Activated CD4-positive, alpha-beta T cell treated with anti-CD3 and anti-CD28 coated beads, Interleukin-2, amount 10 ng/mL, durations not matched to agents 24 days and 14 days (primary cell): ENCODE measurements around the gene OR1F1. TPM values are rescaled to one million over a fixed set of nuclear protein-coding genes. Genes with fewer than 3 reads are reported as not detected.
"Not testable (repeated sequence)": the region's sequence is repeated elsewhere in the genome, so short reads cannot be mapped to it uniquely, and the experiment has no call there.

ENCODE experiments used
- DNase-seq: peaks from one replicate; pipeline ENCODE4 v3.0.0; 2022
- H3K27ac Mint-ChIP-seq: one replicate; pipeline ENCODE4 v1.8.0; 2022; ENCODE audit warnings: mild to moderate bottlenecking, mixed read lengths
- H3K27me3 Mint-ChIP-seq: one replicate; pipeline ENCODE4 v1.8.0; 2022; ENCODE audit warnings: mixed read lengths
- H3K36me3 Mint-ChIP-seq: one replicate; pipeline ENCODE4 v1.8.0; 2022; ENCODE audit warnings: low read depth, mild to moderate bottlenecking, mixed read lengths
- H3K4me1 Mint-ChIP-seq: one replicate; pipeline ENCODE4 v1.8.0; 2021; ENCODE audit warnings: mixed read lengths
- H3K4me3 Mint-ChIP-seq: one replicate; pipeline ENCODE4 v1.8.0; 2022; ENCODE audit warnings: mild to moderate bottlenecking, moderate library complexity, mixed read lengths
- H3K9me3 Mint-ChIP-seq: one replicate; pipeline ENCODE4 v1.8.0; 2021; ENCODE audit warnings: mixed read lengths
- intact Hi-C: fragments of 100-400 bp; cut with micrococcal nuclease; formaldehyde crosslinking; loops from one replicate; pipeline ENCODE4 v1.15.1; 2023
- total RNA-seq: library from RNA; stranded (reverse); gene quantifications from 2 replicates; pipeline ENCODE4 v1.2.3, GENCODE V29; 2022

Gene OR1F1
- total RNA-seq, result not detected in 2 replicates

DNA sequence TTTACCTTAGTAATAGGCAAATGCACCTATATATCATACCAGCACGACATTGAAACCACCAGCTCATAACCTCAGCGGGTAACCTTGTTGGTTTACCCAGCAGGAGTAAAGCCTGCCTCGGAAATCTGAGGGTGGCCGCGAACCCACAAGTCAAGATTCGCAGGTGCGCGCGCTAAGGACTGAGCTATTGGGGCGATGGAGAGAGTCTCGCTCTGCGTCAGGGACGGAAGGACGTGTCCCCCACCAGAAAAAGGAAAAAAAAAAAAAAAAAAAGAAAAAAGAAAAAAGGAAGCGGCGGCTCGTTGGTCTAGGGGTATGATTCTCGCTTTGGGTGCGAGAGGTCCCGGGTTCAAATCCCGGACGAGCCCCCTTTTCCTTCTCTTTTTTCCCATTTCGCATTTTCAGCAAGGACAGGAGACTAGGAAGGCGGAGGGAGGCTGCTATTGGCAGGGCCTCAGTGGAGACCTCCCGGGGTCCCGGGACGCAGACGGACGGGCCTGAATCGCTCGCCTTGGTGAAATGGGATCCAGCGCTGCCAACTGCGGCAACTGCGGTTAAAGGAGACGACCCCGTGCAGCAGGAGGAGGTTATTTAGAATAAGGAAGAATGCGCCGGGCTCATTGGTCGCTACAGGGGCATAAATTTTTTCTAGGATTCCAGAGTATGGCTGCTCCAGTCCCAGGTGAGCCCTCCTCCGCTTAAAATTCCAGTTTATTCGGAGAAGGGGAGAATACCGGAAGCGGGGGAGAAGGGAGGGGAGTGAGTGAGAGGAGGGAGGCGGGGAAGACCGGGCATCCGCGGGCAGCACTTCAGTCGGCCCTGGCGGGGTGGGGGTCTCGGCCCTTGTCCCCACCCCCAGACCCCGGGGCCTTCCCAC is at the start of gene OR1F1:
Gene OR1F1, plus strand, starts transcription at position 407 of the 877 bp plus-strand sequence.
- intact Hi-C loops, result loop anchor here (1.0 kb wide), 1 partner anchor 36 kb away; no protein-coding TSS in a partner anchor
- Mint-ChIP-seq H3K27me3 (peaks cover 58% of the 10 kb centered on the region), H3K36me3 (peaks cover 8% of the 10 kb centered on the region), H3K9me3 (peaks cover 26% of the 10 kb centered on the region), H3K4me3 (peak within 1 kb of the TSS; percentile 70), H3K4me1 (peaks cover 38% of the 10 kb centered on the region), H3K27ac (peak within 1 kb of the TSS; percentile 79)
- peak; percentile 87 for DNase-seq

DNA sequence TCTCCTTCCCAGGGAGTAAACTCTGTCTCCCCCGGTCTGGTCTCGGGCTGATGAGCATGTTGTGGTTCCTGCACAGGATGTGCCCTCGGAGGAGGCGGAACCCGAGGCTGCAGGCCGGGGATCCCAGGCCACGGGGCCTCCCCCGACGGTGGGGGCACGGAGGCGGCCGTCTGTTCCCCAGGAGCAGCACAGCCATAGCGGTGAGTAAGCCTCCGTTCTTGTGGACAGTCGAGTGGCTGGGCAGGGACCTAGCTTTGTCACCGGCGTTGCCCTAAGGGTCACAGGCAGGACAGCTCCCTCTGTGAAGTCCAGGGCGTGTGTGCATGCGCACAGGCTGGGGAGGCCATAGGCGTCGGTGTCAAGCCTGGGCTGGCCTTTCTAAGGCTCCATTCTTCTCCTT is 49.7 kb upstream of the OR1F1 start:
- no peaks in the 10 kb centered on the region for H3K9me3 Mint-ChIP-seq
- no peak overlapping the region for H3K4me3 Mint-ChIP-seq
- peaks cover 17% of the 10 kb centered on the region for H3K4me1 Mint-ChIP-seq
- no peak overlapping the region for H3K27ac Mint-ChIP-seq
- intact Hi-C loops, result no loop called here
- peaks cover 23% of the 10 kb centered on the region for H3K36me3 Mint-ChIP-seq
- H3K27me3 Mint-ChIP-seq, result no peaks in the 10 kb centered on the region
- DNase-seq, result no peak

DNA sequence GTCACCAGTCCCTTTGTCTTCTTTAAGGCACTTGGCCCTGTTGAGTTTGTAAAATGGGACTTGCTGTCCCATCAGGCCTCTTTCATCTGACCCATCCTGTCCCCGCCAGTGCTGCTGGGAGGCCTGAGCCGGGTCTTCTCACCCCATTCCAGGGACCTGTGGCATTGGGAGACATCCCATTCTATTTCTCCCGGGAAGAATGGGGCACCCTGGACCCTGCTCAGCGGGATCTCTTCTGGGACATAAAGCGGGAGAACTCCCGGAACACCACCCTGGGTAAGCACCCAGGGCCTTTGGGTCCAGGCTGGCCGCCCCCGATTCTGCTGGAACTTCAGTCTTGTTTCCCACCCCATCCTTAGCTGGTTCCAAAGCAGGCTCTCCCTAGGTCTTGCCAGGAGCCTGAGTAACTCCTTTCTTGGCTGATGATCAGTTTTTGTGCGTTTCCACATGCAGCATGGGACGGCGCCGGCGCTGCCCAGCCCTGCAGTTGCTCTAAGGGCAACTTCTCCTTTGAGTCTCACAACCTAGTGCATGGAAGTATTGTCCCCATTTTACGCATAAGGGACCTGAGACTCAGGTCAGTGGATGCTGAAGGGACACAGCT is 49.1 kb upstream of the OR1F1 start:
- no peaks in the 10 kb centered on the region for H3K9me3 Mint-ChIP-seq
- no peak for DNase-seq

DNA sequence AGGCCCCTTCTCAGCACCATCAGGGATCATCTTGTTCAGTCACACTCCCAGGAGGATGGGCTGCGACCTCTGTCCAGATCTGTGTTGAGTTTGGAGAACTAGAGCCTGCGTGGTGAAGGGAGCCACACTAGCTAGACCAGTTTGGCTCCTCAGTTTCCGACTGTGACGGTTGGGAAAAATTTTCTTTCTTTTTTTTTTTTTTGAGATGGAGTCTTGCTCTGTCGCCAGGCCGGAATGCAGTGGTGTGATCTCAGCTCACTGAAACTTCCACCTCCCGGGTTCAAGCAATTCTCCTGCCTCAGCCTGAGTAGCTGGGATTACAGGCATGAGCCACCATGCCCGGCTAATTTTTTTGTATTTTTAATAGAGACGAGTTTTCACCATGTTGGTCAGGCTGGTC is 48.4 kb upstream of the OR1F1 start:
- intact Hi-C loops, H3K9me3 Mint-ChIP-seq, H3K27ac Mint-ChIP-seq, H3K4me3 Mint-ChIP-seq, H3K27me3 Mint-ChIP-seq, DNase-seq: not testable (repeated sequence)
- H3K4me1 Mint-ChIP-seq, result peaks cover 12% of the 10 kb centered on the region
- H3K36me3 Mint-ChIP-seq, result peaks cover 20% of the 10 kb centered on the region

More for the DNA sequence above, 49.1 kb upstream of the OR1F1 start:
- H3K27ac Mint-ChIP-seq, result no peak overlapping the region
- intact Hi-C loops, result no loop called here
- peaks cover 22% of the 10 kb centered on the region for H3K36me3 Mint-ChIP-seq
- H3K4me1 Mint-ChIP-seq, result peaks cover 14% of the 10 kb centered on the region
- no peak overlapping the region for H3K4me3 Mint-ChIP-seq
- H3K27me3 Mint-ChIP-seq, result no peaks in the 10 kb centered on the region

DNA sequence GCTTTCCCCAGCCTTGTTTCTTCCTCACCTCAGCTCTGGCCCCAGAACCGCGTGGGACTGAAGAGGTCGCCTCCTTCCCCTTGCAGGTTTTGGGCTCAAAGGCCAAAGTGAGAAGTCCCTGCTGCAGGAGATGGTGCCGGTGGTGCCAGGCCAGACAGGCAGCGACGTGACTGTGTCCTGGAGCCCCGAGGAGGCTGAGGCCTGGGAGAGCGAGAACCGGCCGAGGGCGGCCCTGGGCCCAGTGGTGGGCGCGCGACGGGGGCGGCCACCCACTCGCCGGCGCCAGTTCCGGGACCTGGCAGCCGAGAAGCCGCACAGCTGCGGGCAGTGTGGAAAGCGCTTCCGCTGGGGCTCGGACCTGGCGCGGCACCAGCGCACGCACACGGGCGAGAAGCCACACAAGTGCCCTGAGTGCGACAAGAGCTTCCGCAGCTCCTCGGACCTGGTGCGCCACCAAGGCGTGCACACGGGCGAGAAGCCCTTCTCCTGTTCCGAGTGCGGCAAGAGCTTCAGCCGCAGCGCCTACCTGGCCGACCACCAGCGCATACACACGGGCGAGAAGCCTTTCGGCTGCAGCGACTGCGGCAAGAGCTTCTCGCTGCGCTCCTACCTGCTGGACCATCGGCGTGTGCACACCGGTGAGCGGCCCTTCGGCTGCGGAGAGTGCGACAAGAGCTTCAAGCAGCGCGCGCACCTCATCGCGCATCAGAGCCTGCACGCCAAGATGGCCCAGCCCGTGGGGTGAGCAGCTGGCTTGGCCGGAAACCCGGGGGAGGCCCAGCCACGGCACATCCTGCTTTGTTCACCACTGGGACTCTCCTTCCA is 47.2 kb upstream of the OR1F1 start:
- Mint-ChIP-seq H3K36me3 (peaks cover 18% of the 10 kb centered on the region), H3K27ac (no peak overlapping the region), H3K27me3 (no peaks in the 10 kb centered on the region), H3K9me3 (no peaks in the 10 kb centered on the region), H3K4me1 (peaks cover 7% of the 10 kb centered on the region), H3K4me3 (no peak overlapping the region)
- no peak for DNase-seq
- intact Hi-C loops, result no loop called here

DNA sequence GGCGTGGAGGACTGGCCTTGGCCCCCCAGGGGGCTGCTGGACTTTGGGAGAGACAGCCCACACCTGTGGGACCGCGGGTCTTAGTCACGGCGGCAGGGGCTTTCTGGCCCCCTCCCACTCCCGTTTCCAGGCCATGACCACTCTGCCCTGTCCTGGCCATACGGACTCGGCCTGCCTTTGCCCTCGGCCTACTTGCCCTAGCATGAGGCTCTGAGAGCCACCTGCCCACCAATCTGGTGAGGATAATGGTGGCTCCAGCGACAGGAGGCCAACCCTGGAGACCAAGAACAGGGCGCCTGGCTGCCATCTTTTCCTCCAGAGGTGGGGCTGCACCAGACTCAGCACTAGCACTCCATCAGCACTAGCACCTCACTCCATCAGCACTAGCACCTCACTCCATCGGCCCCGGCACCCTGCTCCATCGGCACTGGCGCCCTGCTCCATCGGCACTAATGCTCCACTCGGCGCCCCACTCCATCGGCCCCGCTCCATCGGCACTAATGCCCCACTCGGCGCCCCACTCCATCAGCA is 46.2 kb upstream of the OR1F1 start:
- H3K27ac Mint-ChIP-seq, result no peak overlapping the region
- no peaks in the 10 kb centered on the region for H3K27me3 Mint-ChIP-seq
- intact Hi-C loops, result no loop called here
- no peak overlapping the region for H3K4me3 Mint-ChIP-seq
- no peak for DNase-seq
- peaks cover 18% of the 10 kb centered on the region for H3K36me3 Mint-ChIP-seq
- H3K9me3 Mint-ChIP-seq, result no peaks in the 10 kb centered on the region
- peaks cover 2% of the 10 kb centered on the region for H3K4me1 Mint-ChIP-seq

DNA sequence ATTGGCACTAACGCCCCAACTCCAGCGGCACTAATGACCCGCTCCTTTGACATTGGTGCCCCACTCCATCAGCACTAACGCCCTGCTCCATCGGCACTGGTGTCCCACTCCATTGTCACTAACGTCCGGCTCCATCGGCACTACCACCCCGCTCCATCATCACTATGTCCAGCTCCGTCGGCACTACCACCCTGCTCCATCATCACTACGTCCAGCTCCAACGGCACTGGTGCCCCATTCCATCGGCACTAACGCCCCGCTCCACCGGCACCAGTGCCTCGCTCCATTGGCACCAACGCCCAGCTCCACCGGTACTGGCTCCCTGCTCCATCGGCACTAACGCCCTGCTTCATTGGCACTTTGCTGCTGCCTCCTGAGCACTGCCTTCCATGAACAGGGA is 45.7 kb upstream of the OR1F1 start:
- Mint-ChIP-seq H3K9me3 (no peaks in the 10 kb centered on the region), H3K27me3 (no peaks in the 10 kb centered on the region), H3K4me1 (no peaks in the 10 kb centered on the region), H3K27ac (no peak overlapping the region), H3K36me3 (peaks cover 18% of the 10 kb centered on the region), H3K4me3 (no peak overlapping the region)
- DNase-seq, result no peak
- intact Hi-C loops, result no loop called here

DNA sequence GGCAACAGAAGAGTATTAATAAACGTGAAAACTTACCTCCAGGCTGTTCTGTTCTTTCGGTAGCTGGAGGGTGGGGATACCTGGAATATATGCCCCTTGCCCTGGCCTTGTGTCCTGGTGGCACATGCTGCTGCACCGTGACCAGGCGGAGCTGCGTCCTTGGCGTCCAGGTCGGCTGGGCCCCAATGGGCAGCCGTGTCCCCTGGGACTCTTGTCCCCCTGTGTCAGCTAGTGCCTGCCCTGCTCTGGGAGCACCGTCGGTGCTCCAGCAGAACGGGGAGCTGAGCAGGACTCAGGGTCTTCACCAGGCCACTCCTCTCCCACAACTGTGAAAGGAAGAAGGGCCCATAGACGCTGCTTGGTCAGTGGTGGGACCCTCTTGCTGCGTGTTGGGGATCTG is 45.2 kb upstream of the OR1F1 start:
- Mint-ChIP-seq H3K4me1 (no peaks in the 10 kb centered on the region), H3K27me3 (no peaks in the 10 kb centered on the region), H3K36me3 (peaks cover 16% of the 10 kb centered on the region), H3K9me3 (no peaks in the 10 kb centered on the region), H3K4me3 (no peak overlapping the region), H3K27ac (no peak overlapping the region)
- intact Hi-C loops, result no loop called here
- no peak for DNase-seq

DNA sequence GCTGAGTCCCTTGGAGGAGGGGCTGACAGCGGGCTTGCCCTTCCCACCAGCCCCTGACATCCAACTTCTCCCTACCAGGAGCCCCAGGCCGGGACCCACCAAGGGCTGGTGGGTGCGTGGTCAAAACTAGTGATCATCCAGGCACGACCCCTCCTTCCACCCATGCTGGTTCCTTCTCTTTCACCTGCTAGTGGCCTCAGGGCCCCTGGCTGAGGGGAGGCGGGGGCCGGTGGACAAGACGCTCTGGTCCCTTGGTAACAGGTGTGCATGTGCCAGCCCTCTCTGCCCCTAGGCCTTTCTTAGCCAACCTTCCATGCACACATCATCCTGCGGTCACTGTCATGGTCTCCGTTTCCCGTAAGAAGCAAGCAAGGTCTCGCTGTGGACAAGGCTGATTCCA is 44.8 kb upstream of the OR1F1 start:
- Mint-ChIP-seq H3K9me3 (no peaks in the 10 kb centered on the region), H3K4me3 (no peak overlapping the region), H3K4me1 (no peaks in the 10 kb centered on the region), H3K27me3 (no peaks in the 10 kb centered on the region), H3K36me3 (peaks cover 16% of the 10 kb centered on the region), H3K27ac (no peak overlapping the region)
- intact Hi-C loops, result no loop called here
- no peak for DNase-seq

DNA sequence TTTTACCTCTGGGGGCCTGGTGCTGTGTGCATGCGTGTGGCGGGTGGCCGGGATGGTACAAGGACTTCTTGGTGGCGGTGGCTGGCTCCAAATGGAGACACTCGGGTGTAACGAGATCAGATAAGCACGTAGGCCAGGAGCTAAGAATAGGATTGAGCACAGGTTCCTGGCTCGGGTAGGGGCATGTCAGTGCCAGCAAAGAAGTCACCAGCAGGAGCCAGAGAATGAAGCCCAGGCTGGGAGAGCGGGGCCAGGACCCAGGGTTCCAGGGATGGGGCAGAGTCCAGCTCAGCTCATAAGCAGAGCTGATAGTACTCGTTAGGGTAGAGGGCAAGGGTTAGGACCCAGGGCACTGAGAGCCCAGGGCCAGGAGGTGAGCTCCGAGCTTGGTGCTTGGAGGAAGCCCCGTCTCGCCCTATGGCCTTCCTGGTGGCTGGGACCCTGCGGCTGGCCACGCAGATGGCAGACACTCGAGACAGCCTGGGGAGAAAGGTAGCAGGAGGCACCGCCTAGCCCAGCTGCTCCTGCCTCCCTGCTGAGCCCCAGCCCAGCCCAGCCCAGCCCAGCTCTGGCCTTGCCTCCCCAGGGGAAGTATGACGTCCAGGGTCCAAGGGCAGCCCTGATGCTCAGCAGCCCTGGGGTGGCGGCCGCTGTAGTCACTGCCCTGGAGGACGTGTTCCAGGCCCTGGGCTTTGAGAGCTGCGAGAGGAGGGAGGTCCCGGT is 44.2 kb upstream of the OR1F1 start:
- intact Hi-C loops, result no loop called here
- Mint-ChIP-seq H3K4me1 (no peaks in the 10 kb centered on the region), H3K27me3 (no peaks in the 10 kb centered on the region), H3K4me3 (no peak overlapping the region), H3K36me3 (peaks cover 16% of the 10 kb centered on the region), H3K27ac (no peak overlapping the region), H3K9me3 (no peaks in the 10 kb centered on the region)
- DNase-seq, result no peak

DNA sequence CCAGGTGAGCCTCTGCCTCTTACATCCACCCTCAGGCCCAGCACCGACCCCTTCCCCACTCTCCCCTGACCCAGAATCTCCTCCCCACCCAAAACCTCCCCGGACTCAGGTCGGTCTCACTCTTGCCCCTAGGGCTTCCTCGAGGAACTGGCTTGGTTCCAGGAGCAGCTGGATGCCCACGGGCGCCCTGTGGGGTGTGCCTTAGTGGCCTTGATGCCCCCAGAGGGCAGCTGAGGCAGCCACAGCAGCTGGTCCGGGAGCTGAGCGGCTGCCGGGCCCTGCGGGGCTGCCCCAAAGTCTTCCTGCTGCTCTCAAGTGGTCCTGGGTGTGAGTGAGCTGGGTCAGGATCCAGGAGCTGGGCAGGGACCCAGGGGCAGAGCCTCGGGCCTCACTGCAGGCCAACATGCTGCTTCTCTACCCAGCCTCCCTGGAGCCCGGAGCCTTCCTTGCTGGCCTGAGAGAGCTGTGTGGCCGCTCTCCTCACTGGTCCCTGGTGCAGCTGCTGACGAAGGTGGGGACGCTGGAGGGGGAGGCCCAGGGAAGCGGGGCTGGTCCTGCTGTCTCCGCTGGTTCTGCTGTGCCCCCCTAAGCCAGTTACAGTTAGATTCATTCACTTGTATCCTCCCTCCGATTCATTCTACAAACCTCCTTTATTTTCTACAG is 43.6 kb upstream of the OR1F1 start:
- Mint-ChIP-seq H3K36me3 (peaks cover 12% of the 10 kb centered on the region), H3K4me1 (no peaks in the 10 kb centered on the region), H3K27ac (no peak overlapping the region), H3K9me3 (no peaks in the 10 kb centered on the region), H3K27me3 (no peaks in the 10 kb centered on the region), H3K4me3 (no peak overlapping the region)
- intact Hi-C loops, result no loop called here
- no peak for DNase-seq

DNA sequence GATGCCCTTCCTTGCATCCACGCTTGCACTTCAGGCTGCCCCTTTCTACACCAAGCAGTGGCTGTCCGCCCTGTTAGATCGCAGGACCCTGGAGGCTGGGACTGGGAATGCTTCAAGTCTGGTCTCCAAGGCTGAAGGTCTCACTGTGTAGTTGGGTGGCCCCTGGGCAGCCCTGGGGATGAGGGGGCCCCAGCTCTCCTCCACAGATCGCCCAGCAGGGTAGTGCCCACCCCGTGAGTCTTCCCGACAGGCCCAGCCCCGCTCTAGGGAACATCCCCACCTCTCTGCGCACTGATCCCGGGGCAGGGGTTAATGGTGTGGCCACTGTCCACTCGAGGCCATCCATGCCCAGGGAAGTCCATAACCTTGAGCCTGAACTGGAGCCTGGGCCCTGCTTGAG is 42.9 kb upstream of the OR1F1 start:
- H3K27ac Mint-ChIP-seq, result no peak overlapping the region
- H3K4me3 Mint-ChIP-seq, result no peak overlapping the region
- intact Hi-C loops, result no loop called here
- peaks cover 10% of the 10 kb centered on the region for H3K36me3 Mint-ChIP-seq
- H3K27me3 Mint-ChIP-seq, result no peaks in the 10 kb centered on the region
- DNase-seq, result no peak
- peaks cover 4% of the 10 kb centered on the region for H3K4me1 Mint-ChIP-seq
- no peaks in the 10 kb centered on the region for H3K9me3 Mint-ChIP-seq

DNA sequence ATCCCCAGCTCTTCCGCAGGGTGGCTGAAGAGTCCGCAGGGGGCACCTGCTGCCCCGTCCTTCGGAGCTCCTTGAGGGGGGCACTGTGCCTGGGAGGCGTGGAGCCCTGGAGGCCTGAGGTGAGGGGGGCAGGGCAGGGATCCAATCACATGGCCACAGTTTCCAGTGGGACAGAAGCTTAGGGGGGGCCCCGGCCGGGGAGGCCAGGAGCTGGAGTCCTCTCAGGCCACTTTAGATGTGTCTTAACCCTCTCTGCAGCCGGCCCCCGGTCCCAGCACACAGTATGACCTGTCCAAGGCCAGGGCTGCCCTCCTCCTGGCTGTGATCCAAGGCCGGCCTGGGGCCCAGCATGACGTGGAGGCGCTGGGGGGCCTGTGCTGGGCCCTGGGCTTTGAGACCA is 42.3 kb upstream of the OR1F1 start:
- H3K27me3 Mint-ChIP-seq, result peaks cover under 1% of the 10 kb centered on the region
- no peak for DNase-seq
- H3K4me3 Mint-ChIP-seq, result no peak overlapping the region

More for the DNA sequence above, 42.3 kb upstream of the OR1F1 start:
- Mint-ChIP-seq H3K4me1 (peaks cover 5% of the 10 kb centered on the region), H3K36me3 (peaks cover 10% of the 10 kb centered on the region), H3K27ac (no peak overlapping the region), H3K9me3 (no peaks in the 10 kb centered on the region)
- intact Hi-C loops, result no loop called here
